Fibroblast of villous mesenchyme (primary cell): Measurements from ENCODE around the gene PDIA5. TPM values are rescaled to one million over a fixed set of nuclear protein-coding genes. Genes with fewer than 3 reads are reported as not detected.

Experiments used
- DNase-seq: peaks from one replicate; pipeline ENCODE4 v3.0.0-alpha.2; 2010; ENCODE audit warnings: low read depth
- H3K4me3 ChIP-seq: 2 replicates; pipeline ENCODE4 v1.5.1; 2011; ENCODE audit warnings: low read depth, mild to moderate bottlenecking, low read length
- total RNA-seq: library from RNA; depleted of rRNA; stranded (reverse); fragments of >200 nt; gene quantifications from 2 replicates; pipeline ENCODE4 v1.2.3, GENCODE V29; 2012
- TF ChIP-seq, protein P1 (sequence below): IDR thresholded peaks from 2 replicates; pipeline ENCODE4 v1.5.1; 2012; ENCODE audit warnings: low read depth, mild to moderate bottlenecking, low read length; ENCODE audit not compliant: insufficient read depth

The PDIA5 gene
- total RNA-seq, 1 donor = 43.6 TPM

DNA sequence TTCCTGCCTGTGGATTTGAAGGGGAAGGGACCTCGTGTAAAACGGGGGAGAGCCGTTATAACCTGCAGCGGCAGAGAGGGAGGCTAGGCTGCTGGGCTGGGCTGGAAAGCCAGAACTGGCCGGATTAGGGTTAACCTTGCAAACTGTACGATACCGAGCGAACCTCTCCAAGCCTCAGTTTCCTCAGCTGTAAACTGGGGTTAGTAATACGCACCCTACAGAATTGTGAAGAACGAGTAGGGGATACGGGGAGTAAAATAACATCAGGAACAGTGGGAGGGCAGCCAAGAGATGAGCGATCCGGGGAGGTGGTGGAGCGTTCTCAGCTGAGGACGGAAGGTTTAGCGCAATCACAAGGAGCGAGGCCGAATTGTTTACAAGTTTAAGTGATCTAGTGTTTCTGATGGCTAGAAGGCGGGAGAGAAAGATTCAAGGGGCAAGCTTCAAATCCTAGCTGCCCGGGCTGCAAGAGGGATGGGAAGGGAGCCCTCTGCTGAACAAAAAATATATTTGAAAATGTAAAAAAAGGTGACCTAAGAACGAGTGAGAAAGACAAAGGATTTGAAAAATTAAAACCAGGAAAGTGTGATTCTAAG, 38.5 kb upstream of the PDIA5 start:
- TF ChIP-seq, protein P1, sequence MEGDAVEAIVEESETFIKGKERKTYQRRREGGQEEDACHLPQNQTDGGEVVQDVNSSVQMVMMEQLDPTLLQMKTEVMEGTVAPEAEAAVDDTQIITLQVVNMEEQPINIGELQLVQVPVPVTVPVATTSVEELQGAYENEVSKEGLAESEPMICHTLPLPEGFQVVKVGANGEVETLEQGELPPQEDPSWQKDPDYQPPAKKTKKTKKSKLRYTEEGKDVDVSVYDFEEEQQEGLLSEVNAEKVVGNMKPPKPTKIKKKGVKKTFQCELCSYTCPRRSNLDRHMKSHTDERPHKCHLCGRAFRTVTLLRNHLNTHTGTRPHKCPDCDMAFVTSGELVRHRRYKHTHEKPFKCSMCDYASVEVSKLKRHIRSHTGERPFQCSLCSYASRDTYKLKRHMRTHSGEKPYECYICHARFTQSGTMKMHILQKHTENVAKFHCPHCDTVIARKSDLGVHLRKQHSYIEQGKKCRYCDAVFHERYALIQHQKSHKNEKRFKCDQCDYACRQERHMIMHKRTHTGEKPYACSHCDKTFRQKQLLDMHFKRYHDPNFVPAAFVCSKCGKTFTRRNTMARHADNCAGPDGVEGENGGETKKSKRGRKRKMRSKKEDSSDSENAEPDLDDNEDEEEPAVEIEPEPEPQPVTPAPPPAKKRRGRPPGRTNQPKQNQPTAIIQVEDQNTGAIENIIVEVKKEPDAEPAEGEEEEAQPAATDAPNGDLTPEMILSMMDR = peak; percentile 56
- DNase-seq = peak; percentile 84
- H3K4me3 ChIP-seq = peak overlapping the region; percentile 45

DNA sequence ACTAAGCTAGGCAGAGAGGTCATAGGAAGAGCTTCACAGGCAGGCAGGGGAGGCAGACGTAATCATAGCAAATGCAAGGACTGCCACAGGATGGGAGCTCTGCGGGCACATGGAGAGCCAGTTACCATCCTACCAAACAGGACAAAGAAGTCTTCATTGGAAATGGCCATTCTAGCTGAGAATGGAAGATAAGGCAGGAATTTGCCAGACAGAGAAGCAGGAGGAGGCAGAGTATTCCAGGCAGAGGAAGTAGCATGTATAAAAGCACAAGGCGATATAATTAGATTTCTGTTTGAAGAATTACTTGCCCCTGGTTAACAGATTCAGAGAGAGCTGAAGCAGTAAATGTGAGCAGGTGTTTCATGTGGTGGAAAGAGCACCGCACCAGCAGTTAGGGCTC, 35.8 kb upstream of the PDIA5 start:
- DNase-seq = no peak
- H3K4me3 ChIP-seq = no peak overlapping the region
- TF ChIP-seq, protein P1 = no peak

GRCh38 chr3:123032057-123032456, 34.8 kb upstream of the PDIA5 start:
- no peak overlapping the region for H3K4me3 ChIP-seq
- no peak for DNase-seq
- TF ChIP-seq, protein P1 = no peak

GRCh38 chr3:123034120-123034519, 32.7 kb upstream of the PDIA5 start:
- H3K4me3 ChIP-seq = no peak overlapping the region
- no peak for DNase-seq
- TF ChIP-seq, protein P1 = no peak

DNA sequence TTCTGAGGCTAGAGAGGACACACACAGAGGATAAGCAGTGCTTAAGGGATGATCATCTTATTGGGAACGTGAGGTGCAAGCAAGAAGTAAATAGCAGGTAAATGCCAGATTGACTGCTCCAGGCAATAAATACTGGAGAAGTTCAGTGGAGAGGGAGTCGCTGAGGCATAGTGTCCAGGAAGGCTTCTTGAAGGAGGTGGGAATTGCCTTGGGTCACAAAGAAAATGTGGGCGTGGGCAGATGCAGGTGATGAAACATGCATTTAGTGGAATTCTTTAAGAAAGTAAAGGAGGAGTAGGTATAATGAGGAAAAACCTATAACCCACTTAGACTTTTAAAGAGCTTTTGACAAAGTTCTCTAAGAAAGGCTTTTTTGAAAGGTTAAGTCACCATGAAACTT, 31.8 kb upstream of the PDIA5 start:
- H3K4me3 ChIP-seq = no peak overlapping the region
- TF ChIP-seq, protein P1 = no peak
- DNase-seq = no peak

DNA sequence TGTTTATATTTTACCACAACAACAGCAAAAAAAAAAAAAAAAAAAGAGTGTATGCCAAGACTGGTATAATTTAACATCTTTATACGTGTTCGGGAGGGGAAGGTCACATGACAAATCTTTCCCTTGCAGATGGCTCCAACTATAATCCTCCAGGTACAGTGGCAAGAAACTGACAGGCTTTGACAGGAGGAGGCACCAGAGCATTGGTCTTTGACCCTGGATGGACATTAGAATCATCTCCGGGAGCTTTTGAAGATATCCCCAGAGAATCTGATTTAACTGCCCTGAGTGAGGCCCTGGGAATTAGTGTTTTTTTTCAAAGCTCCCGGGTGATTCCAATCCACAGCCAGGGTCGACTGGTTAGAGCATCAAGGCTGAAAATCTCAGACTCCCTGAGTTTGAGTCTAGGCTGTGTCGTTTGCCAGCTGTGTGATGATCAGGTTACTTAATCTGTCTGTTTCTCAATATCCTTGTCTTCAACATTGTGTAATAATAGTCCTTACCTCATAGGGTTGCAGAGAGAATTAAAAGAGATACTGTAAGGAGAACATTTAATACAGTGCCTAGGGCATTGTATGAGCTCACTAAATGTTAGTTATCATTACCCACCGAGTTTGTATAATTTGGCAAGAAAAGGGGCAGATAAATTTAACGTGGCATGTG, 30.3 kb upstream of the PDIA5 start:
- TF ChIP-seq, protein P1 = no peak
- DNase-seq = peak; percentile 82

GRCh38 chr3:123037015-123037375, 29.8 kb upstream of the PDIA5 start:
- no peak overlapping the region for H3K4me3 ChIP-seq
- DNase-seq = no peak
- TF ChIP-seq, protein P1 = no peak

More for the DNA sequence above, 30.3 kb upstream of the PDIA5 start:
- no peak overlapping the region for H3K4me3 ChIP-seq
